ENCODE results near the gene SELENOK.

The SELENOK gene

GRCh38 chr3:53885239-53885638 lies 6.4 kb downstream of the SELENOK start:
- H3K27me3 ChIP-seq (ENCODE audit: control insufficient read depth, insufficient read depth, low read length), result no peaks in the 10 kb centered on the region
- H3K27ac ChIP-seq, result no peak overlapping the region
- H3K4me1 ChIP-seq, result peaks cover 12% of the 10 kb centered on the region
- TF ChIP-seq, protein P1, sequence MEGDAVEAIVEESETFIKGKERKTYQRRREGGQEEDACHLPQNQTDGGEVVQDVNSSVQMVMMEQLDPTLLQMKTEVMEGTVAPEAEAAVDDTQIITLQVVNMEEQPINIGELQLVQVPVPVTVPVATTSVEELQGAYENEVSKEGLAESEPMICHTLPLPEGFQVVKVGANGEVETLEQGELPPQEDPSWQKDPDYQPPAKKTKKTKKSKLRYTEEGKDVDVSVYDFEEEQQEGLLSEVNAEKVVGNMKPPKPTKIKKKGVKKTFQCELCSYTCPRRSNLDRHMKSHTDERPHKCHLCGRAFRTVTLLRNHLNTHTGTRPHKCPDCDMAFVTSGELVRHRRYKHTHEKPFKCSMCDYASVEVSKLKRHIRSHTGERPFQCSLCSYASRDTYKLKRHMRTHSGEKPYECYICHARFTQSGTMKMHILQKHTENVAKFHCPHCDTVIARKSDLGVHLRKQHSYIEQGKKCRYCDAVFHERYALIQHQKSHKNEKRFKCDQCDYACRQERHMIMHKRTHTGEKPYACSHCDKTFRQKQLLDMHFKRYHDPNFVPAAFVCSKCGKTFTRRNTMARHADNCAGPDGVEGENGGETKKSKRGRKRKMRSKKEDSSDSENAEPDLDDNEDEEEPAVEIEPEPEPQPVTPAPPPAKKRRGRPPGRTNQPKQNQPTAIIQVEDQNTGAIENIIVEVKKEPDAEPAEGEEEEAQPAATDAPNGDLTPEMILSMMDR (IDR thresholded peaks at IDR 0.05), result no peak
- peaks cover 7% of the 10 kb centered on the region for H3K79me2 ChIP-seq
- no peak overlapping the region for H3K9ac ChIP-seq
- H3K9me3 ChIP-seq (ENCODE audit: control insufficient read depth, low read length), result no peaks in the 10 kb centered on the region
- no peak overlapping the region for H3K4me3 ChIP-seq (ENCODE audit: low read depth, low read length)
- no peak overlapping the region for H3K4me2 ChIP-seq (ENCODE audit: low read length)
- no peak overlapping the region for H2AFZ ChIP-seq
- no peaks in the 10 kb centered on the region for H3K36me3 ChIP-seq (ENCODE audit: control insufficient read depth, insufficient read depth, low read length)

DNA sequence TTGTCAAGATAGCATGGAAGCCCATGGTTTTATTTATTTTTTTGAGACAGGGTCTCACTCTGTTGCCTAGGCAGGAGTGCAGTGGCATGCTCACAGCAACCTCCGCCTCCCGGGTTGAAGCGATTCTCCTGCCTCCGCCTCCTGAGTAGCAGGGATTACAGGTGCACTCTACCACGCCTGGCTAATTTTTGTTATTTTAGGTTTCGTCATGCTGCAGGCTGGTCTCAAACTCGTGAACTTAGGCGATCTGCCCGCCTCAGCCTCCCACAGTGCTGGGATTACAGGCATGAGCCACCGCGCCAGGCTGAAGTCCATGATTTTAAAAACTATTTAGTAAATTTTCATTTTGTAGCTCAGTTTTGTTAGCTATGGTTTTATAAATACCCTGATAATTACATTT lies 7.0 kb downstream of the SELENOK start:
- Histone ChIP-seq H3K27me3 (ENCODE audit: control insufficient read depth, insufficient read depth, low read length) (no peaks in the 10 kb centered on the region), H3K27ac (no peak overlapping the region), H3K36me3 (ENCODE audit: control insufficient read depth, insufficient read depth, low read length) (no peaks in the 10 kb centered on the region), H3K79me2 (peaks cover 4% of the 10 kb centered on the region), H3K4me2 (ENCODE audit: low read length) (no peak overlapping the region), H3K4me3 (ENCODE audit: low read depth, low read length) (no peak overlapping the region), H2AFZ (no peak overlapping the region), H3K9ac (no peak overlapping the region), H3K9me3 (ENCODE audit: control insufficient read depth, low read length) (no peaks in the 10 kb centered on the region), H3K4me1 (peaks cover 8% of the 10 kb centered on the region)
- TF ChIP-seq, protein P1 (IDR thresholded peaks at IDR 0.05), result no peak

GRCh38 chr3:53883008-53883407 lies 8.7 kb downstream of the SELENOK start:
- no peaks in the 10 kb centered on the region for H3K36me3 ChIP-seq (ENCODE audit: control insufficient read depth, insufficient read depth, low read length)
- TF ChIP-seq, protein P1 (IDR thresholded peaks at IDR 0.05), result no peak

GRCh38 chr3:53881691-53882593 lies 9.7 kb downstream of the SELENOK start, which contains the start of gene ACTR8:
Gene ACTR8 (minus strand): TSS chr3:53882152. CDS start chr3:53882101, 51 bp downstream.
- peak within 1 kb of the TSS; percentile 82 for H2AFZ ChIP-seq
- peak within 1 kb of the TSS; percentile 86 for H3K4me3 ChIP-seq (ENCODE audit: low read depth, low read length)
- TF ChIP-seq, protein P1 (IDR thresholded peaks at IDR 0.05), result peak; percentile 10
- H3K27ac ChIP-seq, result peak within 1 kb of the TSS; percentile 70
- H3K36me3 ChIP-seq (ENCODE audit: control insufficient read depth, insufficient read depth, low read length), result no peaks in the 10 kb centered on the region
- peak within 1 kb of the TSS; percentile 34 for H3K9ac ChIP-seq
- no peaks in the 10 kb centered on the region for H3K27me3 ChIP-seq (ENCODE audit: control insufficient read depth, insufficient read depth, low read length)
- no peaks in the 10 kb centered on the region for H3K9me3 ChIP-seq (ENCODE audit: control insufficient read depth, low read length)
- H3K79me2 ChIP-seq, result no peaks in the 10 kb centered on the region
- peak within 1 kb of the TSS; percentile 71 for H3K4me2 ChIP-seq (ENCODE audit: low read length)
- H3K4me1 ChIP-seq, result peaks cover 8% of the 10 kb centered on the region

More at GRCh38 chr3:53883008-53883407, 8.7 kb downstream of the SELENOK start:
- H3K9me3 ChIP-seq (ENCODE audit: control insufficient read depth, low read length), result no peaks in the 10 kb centered on the region
- H3K4me2 ChIP-seq (ENCODE audit: low read length), result no peak overlapping the region
- H3K9ac ChIP-seq, result no peak overlapping the region
- H3K4me3 ChIP-seq (ENCODE audit: low read depth, low read length), result no peak overlapping the region
- no peak overlapping the region for H3K27ac ChIP-seq
- H3K4me1 ChIP-seq, result peaks cover 8% of the 10 kb centered on the region
- no peaks in the 10 kb centered on the region for H3K79me2 ChIP-seq
- H3K27me3 ChIP-seq (ENCODE audit: control insufficient read depth, insufficient read depth, low read length), result no peaks in the 10 kb centered on the region
- H2AFZ ChIP-seq, result peak overlapping the region; percentile 82
